HFF-Myc (cell line): ENCODE measurements around the gene RBBP6.

ENCODE experiments used
- DNase-seq: peaks from one replicate; pipeline ENCODE4 v3.0.0-alpha.2; 2011; ENCODE audit warnings: low read depth; ENCODE audit errors: extremely low read depth
- H3K4me3 ChIP-seq: replicated peaks from 2 replicates; pipeline ENCODE4 v1.5.1; 2011; ENCODE audit warnings: low read depth, mild to moderate bottlenecking, control low read depth, low read length
- TF ChIP-seq, protein P1 (sequence below): IDR thresholded peaks from 2 replicates; pipeline ENCODE4 v1.5.1; 2012; ENCODE audit warnings: mild to moderate bottlenecking, low read depth, low read length, control low read depth; ENCODE audit errors: missing control alignments

Gene RBBP6

GRCh38 chr16:24522751-24523150 is 16.6 kb upstream of the RBBP6 start:
- H3K4me3 ChIP-seq = no peak overlapping the region
- TF ChIP-seq, protein P1, sequence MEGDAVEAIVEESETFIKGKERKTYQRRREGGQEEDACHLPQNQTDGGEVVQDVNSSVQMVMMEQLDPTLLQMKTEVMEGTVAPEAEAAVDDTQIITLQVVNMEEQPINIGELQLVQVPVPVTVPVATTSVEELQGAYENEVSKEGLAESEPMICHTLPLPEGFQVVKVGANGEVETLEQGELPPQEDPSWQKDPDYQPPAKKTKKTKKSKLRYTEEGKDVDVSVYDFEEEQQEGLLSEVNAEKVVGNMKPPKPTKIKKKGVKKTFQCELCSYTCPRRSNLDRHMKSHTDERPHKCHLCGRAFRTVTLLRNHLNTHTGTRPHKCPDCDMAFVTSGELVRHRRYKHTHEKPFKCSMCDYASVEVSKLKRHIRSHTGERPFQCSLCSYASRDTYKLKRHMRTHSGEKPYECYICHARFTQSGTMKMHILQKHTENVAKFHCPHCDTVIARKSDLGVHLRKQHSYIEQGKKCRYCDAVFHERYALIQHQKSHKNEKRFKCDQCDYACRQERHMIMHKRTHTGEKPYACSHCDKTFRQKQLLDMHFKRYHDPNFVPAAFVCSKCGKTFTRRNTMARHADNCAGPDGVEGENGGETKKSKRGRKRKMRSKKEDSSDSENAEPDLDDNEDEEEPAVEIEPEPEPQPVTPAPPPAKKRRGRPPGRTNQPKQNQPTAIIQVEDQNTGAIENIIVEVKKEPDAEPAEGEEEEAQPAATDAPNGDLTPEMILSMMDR = no peak
- no peak for DNase-seq

GRCh38 chr16:24523569-24523968 is 15.8 kb upstream of the RBBP6 start:
- TF ChIP-seq, protein P1 = no peak
- DNase-seq = no peak
- H3K4me3 ChIP-seq = no peak overlapping the region

DNA sequence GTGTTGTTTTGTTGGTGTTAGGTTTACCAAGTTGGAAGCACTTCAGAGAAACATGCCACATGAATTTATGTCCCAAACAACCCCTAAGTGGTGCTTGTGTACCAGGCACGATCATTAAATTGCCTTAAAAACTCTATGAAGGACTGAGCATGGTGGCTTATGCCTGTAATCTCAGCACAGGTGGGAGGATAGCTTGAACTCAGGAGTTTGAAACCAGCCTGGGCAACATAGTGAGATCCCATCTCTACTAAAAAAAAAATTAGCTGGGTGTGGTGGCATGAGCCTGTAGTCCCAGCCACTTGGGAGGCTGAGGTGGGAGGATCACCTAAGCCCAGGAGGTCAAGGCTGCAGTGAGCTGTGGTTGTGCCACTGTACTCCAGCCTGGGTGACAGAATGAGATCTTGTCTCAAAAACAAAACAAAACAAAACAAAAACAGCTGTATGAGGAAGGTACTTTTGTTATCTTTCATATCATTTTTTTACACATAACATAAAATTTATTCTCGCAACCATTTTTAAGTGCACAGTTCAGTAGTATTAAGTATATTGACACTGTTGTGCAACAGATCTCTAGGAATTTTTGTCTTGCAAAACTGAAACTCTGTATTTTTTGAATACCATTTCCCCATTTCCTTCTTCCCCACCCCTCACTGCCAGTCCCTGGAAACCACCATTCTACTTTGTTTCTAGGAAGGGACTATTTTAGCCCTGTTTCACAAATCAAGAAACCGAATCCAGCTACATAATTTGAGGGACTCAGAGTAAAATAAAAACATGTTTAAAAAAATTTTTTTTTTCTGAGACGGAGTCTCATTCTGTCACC is 14.3 kb upstream of the RBBP6 start:
- no peak for DNase-seq
- TF ChIP-seq, protein P1 = no peak
- no peak overlapping the region for H3K4me3 ChIP-seq

GRCh38 chr16:24525970-24526559 is 13.3 kb upstream of the RBBP6 start:
- no peak overlapping the region for H3K4me3 ChIP-seq
- TF ChIP-seq, protein P1 = no peak
- DNase-seq = no peak

- TF ChIP-seq, protein P1 = no peak
- no peak for DNase-seq
- no peak overlapping the region for H3K4me3 ChIP-seq
Measured at GRCh38 chr16:24526701-24527495, 12.5 kb upstream of the RBBP6 start.

GRCh38 chr16:24531166-24531565 is 8.2 kb upstream of the RBBP6 start:
- DNase-seq = no peak
- H3K4me3 ChIP-seq = no peak overlapping the region
- TF ChIP-seq, protein P1 = no peak
